ENCODE data around the gene MGAT3.

DNA sequence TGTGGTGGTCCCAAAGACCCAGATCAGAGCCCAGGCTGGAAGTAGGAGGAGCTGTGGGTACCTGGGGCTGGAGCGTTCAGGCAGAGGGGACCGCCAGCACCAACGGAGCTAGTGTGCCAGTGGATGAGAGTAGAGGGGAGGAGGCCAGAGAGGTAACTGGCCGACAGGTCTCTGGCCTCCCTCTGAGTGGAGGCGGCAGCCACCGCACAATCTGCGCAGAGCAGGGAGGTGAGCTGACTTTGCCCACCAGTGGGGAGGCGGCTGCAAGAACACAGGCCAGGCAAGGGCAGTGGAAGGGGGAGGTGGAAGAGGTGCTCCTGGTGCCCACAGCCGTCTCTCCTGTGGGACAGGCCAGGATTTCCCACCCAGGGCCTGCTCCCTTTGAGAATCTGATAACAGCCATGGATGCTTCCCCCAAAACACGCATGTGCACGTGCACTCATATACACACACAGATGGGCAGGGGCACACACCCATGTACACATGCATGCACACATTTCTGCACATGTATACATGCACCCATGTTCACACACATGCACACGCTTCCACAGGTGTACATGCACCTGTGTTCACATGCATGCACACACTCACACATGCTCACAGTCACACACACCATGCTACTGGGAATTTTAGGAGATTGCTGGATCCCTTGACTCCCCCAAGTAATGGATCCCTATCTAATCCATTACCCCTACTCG is 6.4 kb upstream of the MGAT3 start:
- TF ChIP-seq, protein P1, sequence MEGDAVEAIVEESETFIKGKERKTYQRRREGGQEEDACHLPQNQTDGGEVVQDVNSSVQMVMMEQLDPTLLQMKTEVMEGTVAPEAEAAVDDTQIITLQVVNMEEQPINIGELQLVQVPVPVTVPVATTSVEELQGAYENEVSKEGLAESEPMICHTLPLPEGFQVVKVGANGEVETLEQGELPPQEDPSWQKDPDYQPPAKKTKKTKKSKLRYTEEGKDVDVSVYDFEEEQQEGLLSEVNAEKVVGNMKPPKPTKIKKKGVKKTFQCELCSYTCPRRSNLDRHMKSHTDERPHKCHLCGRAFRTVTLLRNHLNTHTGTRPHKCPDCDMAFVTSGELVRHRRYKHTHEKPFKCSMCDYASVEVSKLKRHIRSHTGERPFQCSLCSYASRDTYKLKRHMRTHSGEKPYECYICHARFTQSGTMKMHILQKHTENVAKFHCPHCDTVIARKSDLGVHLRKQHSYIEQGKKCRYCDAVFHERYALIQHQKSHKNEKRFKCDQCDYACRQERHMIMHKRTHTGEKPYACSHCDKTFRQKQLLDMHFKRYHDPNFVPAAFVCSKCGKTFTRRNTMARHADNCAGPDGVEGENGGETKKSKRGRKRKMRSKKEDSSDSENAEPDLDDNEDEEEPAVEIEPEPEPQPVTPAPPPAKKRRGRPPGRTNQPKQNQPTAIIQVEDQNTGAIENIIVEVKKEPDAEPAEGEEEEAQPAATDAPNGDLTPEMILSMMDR (IDR thresholded peaks at IDR 0.05), result no peak
- TF ChIP-seq POLR2A (IDR thresholded peaks at IDR 0.05) (no peak), EP300 (IDR thresholded peaks at IDR 0.05) (no peak)
